Measurements from ENCODE around the gene SIPA1. TPM values are rescaled to one million over a fixed set of nuclear protein-coding genes. Genes with fewer than 3 reads are reported as not detected.

The SIPA1 gene
- total and polyA plus RNA-seq, 9 of the 15 experiments (the other 6 are each of a cell fraction or from before 2014, with no cell fraction given), result 0.25 to 85.8 (median 16.8) TPM

GRCh38 chr11:65651589-65652510 is 13.9 kb downstream of the SIPA1 start (continued):
- no peak for TF ChIP-seq FOXP4 (CRISPR knock-in tag; IDR thresholded peaks at IDR 0.05; ENCODE audit: borderline replicate concordance)
- TF ChIP-seq MYBL2 (IDR thresholded peaks at IDR 0.05; ENCODE audit: low read depth), result no peak
- no peak for TF ChIP-seq MYBL2 (CRISPR knock-in tag; IDR thresholded peaks at IDR 0.05; ENCODE audit: borderline replicate concordance)
- TF ChIP-seq TCF15 (CRISPR knock-in tag; IDR thresholded peaks at IDR 0.05), result no peak
- TF ChIP-seq ZNF318 (IDR thresholded peaks at IDR 0.05; ENCODE audit: borderline replicate concordance in 1 of 2, low read depth in 1 of 2), result no peak
- no peak for TF ChIP-seq KLF1 (tag; IDR thresholded peaks at IDR 0.05)
- TF ChIP-seq MLLT1 (IDR thresholded peaks at IDR 0.05), result peak in 1 of 2 experiments; percentile 44; a peak in 1 of 4 replicates
- TF ChIP-seq SMAD2 (IDR thresholded peaks at IDR 0.05; ENCODE audit: low read depth, low read length), result no peak
- no peak for TF ChIP-seq MTA3 (IDR thresholded peaks at IDR 0.05; ENCODE audit: borderline replicate concordance)
- no peak for TF ChIP-seq CBX1 (IDR thresholded peaks at IDR 0.05; ENCODE audit: low read depth)
